ENCODE results near the gene ARSG. TPM values are rescaled to one million over a fixed set of nuclear protein-coding genes. Genes with fewer than 3 reads are reported as not detected.

ARSG gene
- total and polyA plus RNA-seq, 2 experiments from 2014 or later, result 5.6 to 15.4 TPM

DNA sequence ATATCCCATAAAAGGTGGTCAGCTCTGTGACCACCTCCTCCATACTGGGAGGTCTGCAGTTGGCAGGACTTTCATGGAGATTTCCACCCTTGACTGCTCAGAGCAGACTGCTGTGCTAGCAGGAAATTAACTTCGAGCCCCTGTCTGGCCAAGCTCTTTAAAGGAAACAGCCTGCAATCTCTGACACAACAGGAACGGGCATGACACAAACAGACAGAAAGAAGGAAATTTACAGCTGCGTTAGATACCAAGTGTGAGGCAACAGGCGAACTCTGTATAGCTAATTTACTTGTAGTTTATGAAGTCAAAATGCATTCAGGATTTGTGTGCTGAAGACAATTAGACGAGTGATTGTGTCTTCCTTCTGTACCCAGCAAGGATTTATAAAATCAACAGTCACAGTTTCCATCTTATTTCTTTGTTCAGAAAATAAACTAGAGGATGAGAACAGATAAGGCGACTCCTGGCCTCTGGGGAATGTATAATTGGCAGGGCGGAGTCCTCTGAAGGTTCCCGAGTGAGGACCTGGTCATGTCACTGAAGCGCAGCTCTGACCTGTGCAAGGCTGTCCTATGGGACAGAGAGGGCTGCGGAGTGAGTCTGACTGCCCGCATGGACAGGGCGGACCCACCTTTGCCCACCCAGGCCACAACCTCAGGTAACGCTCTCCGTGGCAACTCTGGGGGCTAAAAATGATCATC, 149.9 kb downstream of the ARSG start:
- Histone ChIP-seq H3K4me3 (no peak overlapping the region), H3K9me3 (ENCODE audit: low read depth) (no peaks in the 10 kb centered on the region), H3K4me1 (ENCODE audit: low read depth) (peaks cover 8% of the 10 kb centered on the region), H3K36me3 (no peaks in the 10 kb centered on the region), H3K27me3 (no peaks in the 10 kb centered on the region), H3K27ac (no peak overlapping the region)
- TF ChIP-seq, protein P1, sequence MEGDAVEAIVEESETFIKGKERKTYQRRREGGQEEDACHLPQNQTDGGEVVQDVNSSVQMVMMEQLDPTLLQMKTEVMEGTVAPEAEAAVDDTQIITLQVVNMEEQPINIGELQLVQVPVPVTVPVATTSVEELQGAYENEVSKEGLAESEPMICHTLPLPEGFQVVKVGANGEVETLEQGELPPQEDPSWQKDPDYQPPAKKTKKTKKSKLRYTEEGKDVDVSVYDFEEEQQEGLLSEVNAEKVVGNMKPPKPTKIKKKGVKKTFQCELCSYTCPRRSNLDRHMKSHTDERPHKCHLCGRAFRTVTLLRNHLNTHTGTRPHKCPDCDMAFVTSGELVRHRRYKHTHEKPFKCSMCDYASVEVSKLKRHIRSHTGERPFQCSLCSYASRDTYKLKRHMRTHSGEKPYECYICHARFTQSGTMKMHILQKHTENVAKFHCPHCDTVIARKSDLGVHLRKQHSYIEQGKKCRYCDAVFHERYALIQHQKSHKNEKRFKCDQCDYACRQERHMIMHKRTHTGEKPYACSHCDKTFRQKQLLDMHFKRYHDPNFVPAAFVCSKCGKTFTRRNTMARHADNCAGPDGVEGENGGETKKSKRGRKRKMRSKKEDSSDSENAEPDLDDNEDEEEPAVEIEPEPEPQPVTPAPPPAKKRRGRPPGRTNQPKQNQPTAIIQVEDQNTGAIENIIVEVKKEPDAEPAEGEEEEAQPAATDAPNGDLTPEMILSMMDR (IDR thresholded peaks at IDR 0.05; ENCODE audit: low read depth, low read length), result no peak
- DNase-seq (ENCODE audit: low read depth in 1 of 2, low spot score in 1 of 2), result peak in 1 of 2 donors; percentile 62

DNA sequence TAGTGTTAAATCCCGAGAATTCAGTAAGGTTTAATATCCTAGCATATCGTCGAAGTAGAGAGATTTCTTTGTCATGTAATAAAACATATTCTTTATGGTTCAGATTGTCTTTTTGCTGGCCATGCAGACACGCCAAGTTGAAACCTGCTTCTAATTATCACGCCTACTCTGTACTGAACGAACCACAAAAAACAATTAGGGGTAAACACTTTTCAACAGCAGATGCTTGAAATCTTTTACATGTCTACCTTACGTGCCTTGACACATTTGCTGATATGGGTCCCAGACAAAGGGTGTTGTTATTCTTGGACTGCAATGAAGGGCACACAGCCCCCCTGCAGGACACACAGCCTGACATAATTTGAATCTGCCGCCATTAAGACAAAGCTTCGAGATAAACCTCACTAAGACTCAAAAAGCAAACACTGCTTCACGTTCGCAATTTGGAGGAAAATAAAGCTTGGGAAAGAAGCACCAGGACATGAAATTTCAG, 152.7 kb downstream of the ARSG start:
- Histone ChIP-seq H3K27me3 (no peaks in the 10 kb centered on the region), H3K36me3 (no peaks in the 10 kb centered on the region), H3K4me3 (no peak overlapping the region), H3K9me3 (ENCODE audit: low read depth) (no peaks in the 10 kb centered on the region), H3K4me1 (ENCODE audit: low read depth) (peaks cover 5% of the 10 kb centered on the region), H3K27ac (no peak overlapping the region)
- DNase-seq (ENCODE audit: low read depth in 1 of 2, low spot score in 1 of 2), result no peak
- TF ChIP-seq, protein P1 (IDR thresholded peaks at IDR 0.05; ENCODE audit: low read depth, low read length), result no peak

DNA sequence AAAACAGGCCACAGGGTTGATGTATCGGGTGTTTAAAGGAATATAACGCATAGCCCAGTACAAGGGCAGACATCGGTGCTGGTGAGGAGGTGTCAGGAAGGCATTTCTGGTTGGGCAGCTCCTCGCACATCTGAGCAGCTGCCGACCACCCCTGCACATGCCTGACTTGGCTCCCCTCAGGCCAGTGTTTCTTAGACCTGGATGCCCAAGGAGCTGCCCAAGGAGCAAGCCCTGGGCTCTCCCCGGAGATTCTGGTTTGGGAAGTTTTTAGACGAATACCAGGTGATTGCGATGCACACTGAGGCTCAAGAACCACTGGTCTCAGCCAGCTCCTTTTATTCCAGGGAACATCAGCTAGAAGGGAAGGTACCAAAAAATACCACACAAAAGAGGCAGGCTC, 154.4 kb downstream of the ARSG start:
- no peak for DNase-seq (ENCODE audit: low read depth in 1 of 2, low spot score in 1 of 2)
- no peaks in the 10 kb centered on the region for H3K27me3 ChIP-seq
- H3K27ac ChIP-seq, result no peak overlapping the region
- TF ChIP-seq, protein P1 (IDR thresholded peaks at IDR 0.05; ENCODE audit: low read depth, low read length), result no peak
- no peak overlapping the region for H3K4me3 ChIP-seq
- no peaks in the 10 kb centered on the region for H3K36me3 ChIP-seq
- peaks cover 5% of the 10 kb centered on the region for H3K4me1 ChIP-seq (ENCODE audit: low read depth)
- no peaks in the 10 kb centered on the region for H3K9me3 ChIP-seq (ENCODE audit: low read depth)

DNA sequence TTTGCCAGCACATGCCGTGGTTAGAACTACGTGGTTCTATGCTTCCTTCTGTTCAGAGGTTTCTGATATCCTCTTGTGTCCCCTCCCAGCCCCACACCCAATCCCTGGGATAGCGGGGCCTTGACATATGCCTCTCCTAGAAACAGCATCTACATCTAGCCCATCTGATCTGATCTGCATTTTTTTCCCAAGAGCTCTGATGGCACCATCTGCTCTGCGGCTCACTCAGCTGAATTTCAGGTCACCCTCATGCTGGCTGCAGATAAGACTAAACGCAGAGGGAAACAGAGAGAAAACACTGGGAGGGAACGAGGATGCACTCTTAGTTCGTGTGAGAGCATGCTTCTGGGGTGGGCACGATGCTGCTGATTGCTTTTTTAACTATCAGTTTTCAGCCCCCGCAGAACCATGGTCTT, 155.3 kb downstream of the ARSG start:
- Histone ChIP-seq H3K4me3 (no peak overlapping the region), H3K27ac (no peak overlapping the region), H3K27me3 (no peaks in the 10 kb centered on the region), H3K9me3 (ENCODE audit: low read depth) (no peaks in the 10 kb centered on the region), H3K36me3 (no peaks in the 10 kb centered on the region), H3K4me1 (ENCODE audit: low read depth) (peaks cover 5% of the 10 kb centered on the region)
- TF ChIP-seq, protein P1 (IDR thresholded peaks at IDR 0.05; ENCODE audit: low read depth, low read length), result no peak
- no peak for DNase-seq (ENCODE audit: low read depth in 1 of 2, low spot score in 1 of 2)

GRCh38 chr17:68449021-68449739, 157.9 kb downstream of the ARSG start:
- no peak overlapping the region for H3K4me3 ChIP-seq
- no peaks in the 10 kb centered on the region for H3K27me3 ChIP-seq
- DNase-seq (ENCODE audit: low read depth in 1 of 2, low spot score in 1 of 2), result no peak
- H3K9me3 ChIP-seq (ENCODE audit: low read depth), result no peaks in the 10 kb centered on the region
- H3K27ac ChIP-seq, result no peak overlapping the region
- TF ChIP-seq, protein P1 (IDR thresholded peaks at IDR 0.05; ENCODE audit: low read depth, low read length), result no peak
- no peaks in the 10 kb centered on the region for H3K36me3 ChIP-seq
- peaks cover 3% of the 10 kb centered on the region for H3K4me1 ChIP-seq (ENCODE audit: low read depth)
